Stomach (tissue), 9 donors: ENCODE measurements around the gene FAM131A. TPM values are rescaled to one million over a fixed set of nuclear protein-coding genes. Genes with fewer than 3 reads are reported as not detected.

Source experiments
- DNase-seq, 2 donors: peaks; one replicate each; pipeline versions ENCODE4 v3.0.0 to v3.0.0-alpha.2; 2013 to 2019
- H3K27ac ChIP-seq, 5 donors: fragments of 200-600 bp in 4 of 5; sonication (generic) in 4 of 5; one replicate each; pipeline ENCODE4 v1.5.1; 2013 to 2019; ENCODE audit warnings: mild to moderate bottlenecking in 1 of 5, moderate library complexity in 1 of 5
- H3K27me3 ChIP-seq, 3 donors: fragments of 200-600 bp; sonication (generic); one replicate each; pipeline ENCODE4 v1.5.1; 2017 to 2019; ENCODE audit warnings: mixed run types in 1 of 3
- H3K36me3 ChIP-seq, 4 donors: fragments of 200-600 bp; sonication (generic); 1 replicate in 3 of 4; 2 replicates in 1 of 4; pipeline ENCODE4 v1.5.1; 2016 to 2019
- H3K4me1 ChIP-seq, 4 donors: fragments of 200-600 bp; sonication (generic); one replicate each; pipeline ENCODE4 v1.5.1; 2016 to 2019
- H3K4me3 ChIP-seq, 4 donors: fragments of 200-600 bp; sonication (generic) in 3 of 4; one replicate each; pipeline ENCODE4 v1.5.1; 2016 to 2019; ENCODE audit warnings: mild to moderate bottlenecking in 1 of 4
- H3K9me3 ChIP-seq, 4 donors: fragments of 200-600 bp; sonication (generic); one replicate each; pipeline ENCODE4 v1.5.1; 2016 to 2019
- CTCF ChIP-seq, 7 experiments: fragments of 450-650 bp in 4 of 7; fragments of 200-600 bp in 3 of 7; sonication (generic) in 3 of 7; IDR thresholded peaks; one replicate each; pipeline ENCODE4 v1.5.1; 2016 to 2019; ENCODE audit warnings: antibody characterized with exemption in 7 of 7, control low read depth in 2 of 7, mild to moderate bottlenecking in 1 of 7
- EP300 ChIP-seq: sonication (generic); formaldehyde crosslinking; IDR thresholded peaks from one replicate; pipeline ENCODE4 v1.6.1; 2017; ENCODE audit warnings: antibody characterized with exemption
- POLR2A ChIP-seq, 4 donors: fragments of 450-650 bp; IDR thresholded peaks; one replicate each; pipeline ENCODE4 v1.6.1; 2016; ENCODE audit warnings: antibody characterized with exemption in 4 of 4, control low read depth in 2 of 4, mild to moderate bottlenecking in 1 of 4, moderate library complexity in 1 of 4
- POLR2AphosphoS5 ChIP-seq, 3 donors: sonication (generic); formaldehyde crosslinking; IDR thresholded peaks; one replicate each; pipeline ENCODE4 v1.6.1; 2016; ENCODE audit warnings: antibody characterized with exemption in 3 of 3
- WGBS, 5 donors: extraction: QIAGEN DNeasy Blood & Tissue Kit in 3 of 5; methylation state at CpG; one replicate each; pipeline versions ENCODE4 v1.1.5 to v1.1.7; 2013 to 2018; 5-methylcytosine and 5-hydroxymethylcytosine counted together
- intact Hi-C: fragments of 100-400 bp; cut with DNase I; formaldehyde crosslinking; loops from one replicate; pipeline ENCODE4 v1.15.1; 2023; ENCODE audit warnings: low total_unique reads
- polyA plus RNA-seq, 3 donors: library from polyadenylated mRNA; stranded (reverse); fragments of 200-250 nt; gene quantifications; one replicate each; pipeline ENCODE4 v1.2.3, GENCODE V29; 2013
- total RNA-seq, 5 donors: library from RNA; depleted of rRNA; stranded (reverse); fragments of >200 nt; gene quantifications; one replicate each; pipeline versions ENCODE4 v1.1.0 to v1.2.3, GENCODE V29; 2014 to 2016
- donor health status: healthy with polysubstance abuse.
- donor health status: Bipolar disorder and iron deficiency.
- donor health status: healthy.

The FAM131A gene
- total and polyA plus RNA-seq, 8 donors = 1.8 to 73.2 (median 12.8) TPM

- intact Hi-C loops = no loop called here
- DNase-seq = peak in 1 of 2 donors; percentile 54
- Histone ChIP-seq H3K27me3 (peaks cover 0 to 71% (median 32%) of the 10 kb centered on the region in 3 donors), H3K27ac (peak overlapping the region in 4 of 5 donors; percentile 3 to 79 (median 66)), H3K36me3 (peaks cover 0 to 12% (median 5%) of the 10 kb centered on the region in 4 donors), H3K4me3 (peak overlapping the region; percentile 57 to 62 (median 60)), H3K9me3 (no peaks in the 10 kb centered on the region), H3K4me1 (peaks cover 23 to 45% (median 37%) of the 10 kb centered on the region in 4 donors)
- 2 to 6% (median 3%) methylated on average over 6 to 42 of the region's 42 CpGs for WGBS, 5 donors
- no peak for TF ChIP-seq POLR2AphosphoS5 (IDR thresholded peaks at IDR 0.05)
- TF ChIP-seq CTCF (IDR thresholded peaks at IDR 0.05) = no peak
- TF ChIP-seq EP300 = no peak
- no peak for TF ChIP-seq POLR2A (IDR thresholded peaks at IDR 0.05)
These were observed 43.3 kb downstream of the FAM131A start for GRCh38 chr3:184380627-184381260.

GRCh38 chr3:184381261-184382224 is 44.1 kb downstream of the FAM131A start:
- DNase-seq = peak in 1 of 2 donors; percentile 61
- Histone ChIP-seq H3K4me3 (peak overlapping the region; percentile 57 to 62 (median 60)), H3K9me3 (no peaks in the 10 kb centered on the region), H3K4me1 (peaks cover 23 to 45% (median 37%) of the 10 kb centered on the region in 4 donors), H3K36me3 (peaks cover 0 to 20% (median 11%) of the 10 kb centered on the region in 4 donors), H3K27ac (peak overlapping the region in 4 of 5 donors; percentile 3 to 79 (median 66)), H3K27me3 (peaks cover 0 to 72% (median 32%) of the 10 kb centered on the region in 3 donors)
- WGBS, 5 donors = 9 to 22% (median 14%) methylated on average over 27 to 55 of the region's 55 CpGs
- intact Hi-C loops = no loop called here
- no peak for TF ChIP-seq POLR2A (IDR thresholded peaks at IDR 0.05)
- no peak for TF ChIP-seq CTCF (IDR thresholded peaks at IDR 0.05)

- H3K4me1 ChIP-seq = peaks cover 20 to 40% (median 34%) of the 10 kb centered on the region in 4 donors
- intact Hi-C loops = no loop called here
- TF ChIP-seq CTCF (IDR thresholded peaks at IDR 0.05) (no peak), POLR2AphosphoS5 (IDR thresholded peaks at IDR 0.05) (no peak), EP300 (no peak), POLR2A (IDR thresholded peaks at IDR 0.05) (no peak)
- peaks cover 0 to 66% (median 32%) of the 10 kb centered on the region in 3 donors for H3K27me3 ChIP-seq
- no peak overlapping the region for H3K4me3 ChIP-seq
- WGBS, 5 donors = 88 to 94% (median 90%) methylated on average over 12 to 16 of the region's 16 CpGs
- peaks cover 0 to 30% (median 18%) of the 10 kb centered on the region in 4 donors for H3K36me3 ChIP-seq
- DNase-seq = no peak
- no peaks in the 10 kb centered on the region for H3K9me3 ChIP-seq
- no peak overlapping the region for H3K27ac ChIP-seq
These were observed 45.1 kb downstream of the FAM131A start for GRCh38 chr3:184382326-184383032.
